HG03432 (cell line): ENCODE measurements around the gene SPEF2.
"Not testable (repeated sequence)": the region's sequence is repeated elsewhere in the genome, so short reads cannot be mapped to it uniquely, and the experiment has no call there.

Experiments used
- ATAC-seq: cut with Tn5 transposase; IDR thresholded peaks from one replicate; pipeline ENCODE4 v1.9.1; 2021; ENCODE audit warnings: mild to moderate bottlenecking, moderate library complexity; ENCODE audit not compliant: unreplicated experiment

The SPEF2 gene

GRCh38 chr5:35651002-35651756 is 33.5 kb downstream of the SPEF2 start:
- peak; percentile 62 for ATAC-seq

- no peak for ATAC-seq
Observed at GRCh38 chr5:35656721-35657120, 39.1 kb downstream of the SPEF2 start.

- ATAC-seq: no peak
Observed at GRCh38 chr5:35657877-35658276, 40.2 kb downstream of the SPEF2 start.

- no peak for ATAC-seq
Observed at GRCh38 chr5:35659556-35659955, 41.9 kb downstream of the SPEF2 start.

GRCh38 chr5:35660451-35660850 is 42.8 kb downstream of the SPEF2 start:
- ATAC-seq: no peak

GRCh38 chr5:35664584-35664983 is 46.9 kb downstream of the SPEF2 start:
- ATAC-seq: no peak

GRCh38 chr5:35665096-35665495 is 47.4 kb downstream of the SPEF2 start:
- no peak for ATAC-seq

GRCh38 chr5:35668319-35668718 is 50.7 kb downstream of the SPEF2 start:
- ATAC-seq: no peak

GRCh38 chr5:35668794-35669193 is 51.1 kb downstream of the SPEF2 start:
- no peak for ATAC-seq

GRCh38 chr5:35671541-35672295 is 54.1 kb downstream of the SPEF2 start:
- ATAC-seq: no peak

GRCh38 chr5:35672296-35672655 is 54.6 kb downstream of the SPEF2 start:
- ATAC-seq: not testable (repeated sequence)

GRCh38 chr5:35672995-35673394 is 55.3 kb downstream of the SPEF2 start:
- peak; percentile 37 for ATAC-seq

- no peak for ATAC-seq
Observed at GRCh38 chr5:35674049-35674448, 56.4 kb downstream of the SPEF2 start.

- no peak for ATAC-seq
Observed at GRCh38 chr5:35675392-35675791, 57.7 kb downstream of the SPEF2 start.

- no peak for ATAC-seq
Observed at GRCh38 chr5:35677878-35678277, 60.2 kb downstream of the SPEF2 start.

- no peak for ATAC-seq
Observed at GRCh38 chr5:35678661-35679060, 61.0 kb downstream of the SPEF2 start.

- no peak for ATAC-seq
Observed at GRCh38 chr5:35679357-35679756, 61.7 kb downstream of the SPEF2 start.

GRCh38 chr5:35681911-35682310 is 64.2 kb downstream of the SPEF2 start:
- no peak for ATAC-seq

- ATAC-seq: no peak
Observed at GRCh38 chr5:35683466-35683865, 65.8 kb downstream of the SPEF2 start.

- ATAC-seq: no peak
Observed at GRCh38 chr5:35685161-35685560, 67.5 kb downstream of the SPEF2 start.

GRCh38 chr5:35687961-35688360 is 70.3 kb downstream of the SPEF2 start:
- no peak for ATAC-seq

- no peak for ATAC-seq
Observed at GRCh38 chr5:35694481-35694880, 76.8 kb downstream of the SPEF2 start.
